Measurements from ENCODE around the gene FGD6.

DNA sequence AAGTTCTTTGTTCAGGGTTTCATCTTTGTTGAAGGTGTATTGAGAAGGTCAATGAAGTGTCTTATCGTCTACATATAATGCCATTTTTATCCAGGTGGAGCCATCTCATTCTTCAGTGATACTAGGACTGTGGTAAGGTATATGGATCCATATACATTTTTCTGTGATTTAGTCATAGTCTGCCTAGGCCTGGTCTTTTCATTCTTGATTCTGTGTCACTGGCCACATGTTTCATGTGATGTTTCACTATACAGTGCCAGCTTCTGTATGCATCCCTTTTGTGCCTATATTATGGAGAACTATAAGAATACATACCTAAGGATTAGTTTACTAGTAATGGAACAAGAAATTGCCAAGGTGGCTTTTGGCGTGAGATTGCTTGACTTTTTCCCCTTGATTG, 40.9 kb upstream of the FGD6 start:
- TF ChIP-seq, protein P1, sequence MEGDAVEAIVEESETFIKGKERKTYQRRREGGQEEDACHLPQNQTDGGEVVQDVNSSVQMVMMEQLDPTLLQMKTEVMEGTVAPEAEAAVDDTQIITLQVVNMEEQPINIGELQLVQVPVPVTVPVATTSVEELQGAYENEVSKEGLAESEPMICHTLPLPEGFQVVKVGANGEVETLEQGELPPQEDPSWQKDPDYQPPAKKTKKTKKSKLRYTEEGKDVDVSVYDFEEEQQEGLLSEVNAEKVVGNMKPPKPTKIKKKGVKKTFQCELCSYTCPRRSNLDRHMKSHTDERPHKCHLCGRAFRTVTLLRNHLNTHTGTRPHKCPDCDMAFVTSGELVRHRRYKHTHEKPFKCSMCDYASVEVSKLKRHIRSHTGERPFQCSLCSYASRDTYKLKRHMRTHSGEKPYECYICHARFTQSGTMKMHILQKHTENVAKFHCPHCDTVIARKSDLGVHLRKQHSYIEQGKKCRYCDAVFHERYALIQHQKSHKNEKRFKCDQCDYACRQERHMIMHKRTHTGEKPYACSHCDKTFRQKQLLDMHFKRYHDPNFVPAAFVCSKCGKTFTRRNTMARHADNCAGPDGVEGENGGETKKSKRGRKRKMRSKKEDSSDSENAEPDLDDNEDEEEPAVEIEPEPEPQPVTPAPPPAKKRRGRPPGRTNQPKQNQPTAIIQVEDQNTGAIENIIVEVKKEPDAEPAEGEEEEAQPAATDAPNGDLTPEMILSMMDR (conservative IDR thresholded peaks at IDR 0.05; ENCODE audit: low read length) = no peak
- TF ChIP-seq EZH2phosphoT487 (IDR thresholded peaks at IDR 0.05; ENCODE audit: borderline replicate concordance, low read depth, low read length) = no peak
